MM.1S (cell line): Measurements from ENCODE around the gene SNTB2.

ENCODE experiments used
- EZH2 ChIP-seq: fragments of 300-600 bp; sonication (generic); optimal IDR thresholded peaks from 2 replicates; pipeline ENCODE3; 2017; ENCODE audit warnings: low read depth, mild to moderate bottlenecking, antibody characterized with exemption, low read length, mixed read lengths
- EZH2phosphoT487 ChIP-seq: fragments of 300-600 bp; sonication (generic); IDR thresholded peaks from 2 replicates; pipeline ENCODE4 v1.6.1; 2018; ENCODE audit warnings: antibody characterized with exemption, low read length
- TF ChIP-seq, protein P1 (sequence below): fragments of 300-600 bp; sonication (generic); IDR thresholded peaks from 2 replicates; pipeline ENCODE4 v1.5.1; 2016; ENCODE audit warnings: antibody characterized with exemption, low read length, mixed read lengths

DNA sequence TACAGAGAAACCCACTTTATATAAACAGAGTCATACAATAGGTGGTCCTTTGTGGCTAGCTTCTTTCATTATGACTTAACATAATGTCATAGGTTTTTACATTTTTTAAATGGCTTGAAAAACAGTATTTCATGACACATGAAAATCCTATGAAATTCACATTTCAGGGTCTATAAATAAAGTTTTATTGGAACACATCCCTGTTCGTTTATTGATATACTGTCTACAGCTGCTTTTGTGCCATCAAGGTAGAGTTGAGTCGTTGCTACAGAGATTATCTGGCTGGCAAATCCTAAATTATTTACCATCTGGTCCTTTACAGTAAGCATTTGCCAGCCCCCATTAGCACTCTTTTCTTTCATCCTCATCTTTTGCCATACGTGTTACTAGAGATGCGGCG lies 126.5 kb downstream of the SNTB2 start:
- TF ChIP-seq, protein P1, sequence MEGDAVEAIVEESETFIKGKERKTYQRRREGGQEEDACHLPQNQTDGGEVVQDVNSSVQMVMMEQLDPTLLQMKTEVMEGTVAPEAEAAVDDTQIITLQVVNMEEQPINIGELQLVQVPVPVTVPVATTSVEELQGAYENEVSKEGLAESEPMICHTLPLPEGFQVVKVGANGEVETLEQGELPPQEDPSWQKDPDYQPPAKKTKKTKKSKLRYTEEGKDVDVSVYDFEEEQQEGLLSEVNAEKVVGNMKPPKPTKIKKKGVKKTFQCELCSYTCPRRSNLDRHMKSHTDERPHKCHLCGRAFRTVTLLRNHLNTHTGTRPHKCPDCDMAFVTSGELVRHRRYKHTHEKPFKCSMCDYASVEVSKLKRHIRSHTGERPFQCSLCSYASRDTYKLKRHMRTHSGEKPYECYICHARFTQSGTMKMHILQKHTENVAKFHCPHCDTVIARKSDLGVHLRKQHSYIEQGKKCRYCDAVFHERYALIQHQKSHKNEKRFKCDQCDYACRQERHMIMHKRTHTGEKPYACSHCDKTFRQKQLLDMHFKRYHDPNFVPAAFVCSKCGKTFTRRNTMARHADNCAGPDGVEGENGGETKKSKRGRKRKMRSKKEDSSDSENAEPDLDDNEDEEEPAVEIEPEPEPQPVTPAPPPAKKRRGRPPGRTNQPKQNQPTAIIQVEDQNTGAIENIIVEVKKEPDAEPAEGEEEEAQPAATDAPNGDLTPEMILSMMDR: no peak
- TF ChIP-seq EZH2: no peak
- TF ChIP-seq EZH2phosphoT487: no peak
